OCI-LY3 (cell line): ENCODE data around the gene NAV2.

Experiments used
- H2AFZ ChIP-seq: fragments of 200-600, 300-600 bp; shearing (Covaris generic); 2 replicates; pipeline ENCODE4 v1.6.0; 2014; ENCODE audit warnings: antibody characterized with exemption, low read depth, low read length
- H3K27ac ChIP-seq: fragments of 200-600, 300-600 bp; sonication (generic); 2 replicates; pipeline ENCODE4 v1.5.1; 2014; ENCODE audit warnings: mild to moderate bottlenecking, low read length, moderate library complexity, mixed read lengths
- H3K27me3 ChIP-seq: fragments of 200-600, 300-600 bp; sonication (generic); 2 replicates; pipeline ENCODE4 v1.6.1; 2014; ENCODE audit warnings: low read depth, low read length, mixed read lengths
- H3K36me3 ChIP-seq: fragments of 200-600, 300-600 bp; sonication (generic); replicated peaks from 2 replicates; pipeline ENCODE3; 2014; ENCODE audit warnings: low read depth, low read length, mixed read lengths
- H3K4me1 ChIP-seq: fragments of 300-600, 200-600 bp; sonication (generic); 2 replicates; pipeline ENCODE4 v1.6.1; 2014; ENCODE audit warnings: low read length, mixed read lengths
- H3K4me2 ChIP-seq: fragments of 200-600, 300-600 bp; sonication (generic); 2 replicates; pipeline ENCODE4 v1.6.1; 2014; ENCODE audit warnings: low read length, mixed read lengths
- H3K4me3 ChIP-seq: fragments of 300-600, 200-600 bp; sonication (generic); 2 replicates; pipeline ENCODE4 v1.5.1; 2014; ENCODE audit warnings: antibody characterized with exemption, mild to moderate bottlenecking, low read length, moderate library complexity
- H3K79me2 ChIP-seq: fragments of 300-600, 200-600 bp; shearing (Covaris generic); 2 replicates; pipeline ENCODE4 v1.6.1; 2014; ENCODE audit warnings: mild to moderate bottlenecking, low read length, mixed read lengths
- H3K9ac ChIP-seq: fragments of 300-600, 200-600 bp; shearing (Covaris generic); 2 replicates; pipeline ENCODE4 v1.6.0; 2014; ENCODE audit warnings: mild to moderate bottlenecking, low read length, moderate library complexity
- H3K9me3 ChIP-seq: fragments of 200-600, 300-600 bp; shearing (Covaris generic); 2 replicates; pipeline ENCODE4 v1.6.1; 2014; ENCODE audit warnings: low read length, mixed read lengths; ENCODE audit not compliant: insufficient read depth
- H4K20me1 ChIP-seq: fragments of 200-600, 300-600 bp; sonication (generic); 2 replicates; pipeline ENCODE4 v1.6.1; 2016; ENCODE audit warnings: low read length, mixed read lengths; ENCODE audit not compliant: insufficient read depth
- EZH2phosphoT487 ChIP-seq: fragments of 200-600 bp; shearing (Covaris generic); IDR thresholded peaks from 2 replicates; pipeline ENCODE4 v1.6.1; 2018; ENCODE audit warnings: antibody characterized with exemption, mixed run types, low read depth
- TF ChIP-seq, protein P1 (sequence below): fragments of 200-600, 300-600 bp; sonication (generic); IDR thresholded peaks from 2 replicates; pipeline ENCODE4 v1.5.1; 2014; ENCODE audit warnings: antibody characterized with exemption, low read length, low read depth

Gene NAV2

GRCh38 chr11:19795082-19795481 is 82.4 kb downstream of the NAV2 start:
- TF ChIP-seq, protein P1, sequence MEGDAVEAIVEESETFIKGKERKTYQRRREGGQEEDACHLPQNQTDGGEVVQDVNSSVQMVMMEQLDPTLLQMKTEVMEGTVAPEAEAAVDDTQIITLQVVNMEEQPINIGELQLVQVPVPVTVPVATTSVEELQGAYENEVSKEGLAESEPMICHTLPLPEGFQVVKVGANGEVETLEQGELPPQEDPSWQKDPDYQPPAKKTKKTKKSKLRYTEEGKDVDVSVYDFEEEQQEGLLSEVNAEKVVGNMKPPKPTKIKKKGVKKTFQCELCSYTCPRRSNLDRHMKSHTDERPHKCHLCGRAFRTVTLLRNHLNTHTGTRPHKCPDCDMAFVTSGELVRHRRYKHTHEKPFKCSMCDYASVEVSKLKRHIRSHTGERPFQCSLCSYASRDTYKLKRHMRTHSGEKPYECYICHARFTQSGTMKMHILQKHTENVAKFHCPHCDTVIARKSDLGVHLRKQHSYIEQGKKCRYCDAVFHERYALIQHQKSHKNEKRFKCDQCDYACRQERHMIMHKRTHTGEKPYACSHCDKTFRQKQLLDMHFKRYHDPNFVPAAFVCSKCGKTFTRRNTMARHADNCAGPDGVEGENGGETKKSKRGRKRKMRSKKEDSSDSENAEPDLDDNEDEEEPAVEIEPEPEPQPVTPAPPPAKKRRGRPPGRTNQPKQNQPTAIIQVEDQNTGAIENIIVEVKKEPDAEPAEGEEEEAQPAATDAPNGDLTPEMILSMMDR = no peak
- TF ChIP-seq EZH2phosphoT487 = no peak
- no peaks in the 10 kb centered on the region for H4K20me1 ChIP-seq
- H3K9me3 ChIP-seq = no peaks in the 10 kb centered on the region
- H3K4me1 ChIP-seq = no peaks in the 10 kb centered on the region
- H3K36me3 ChIP-seq = no peaks in the 10 kb centered on the region
- H3K79me2 ChIP-seq = no peaks in the 10 kb centered on the region
- no peak overlapping the region for H3K9ac ChIP-seq
- no peak overlapping the region for H3K27ac ChIP-seq
- H3K4me3 ChIP-seq = no peak overlapping the region
- H2AFZ ChIP-seq = no peak overlapping the region
- no peak overlapping the region for H3K4me2 ChIP-seq
- H3K27me3 ChIP-seq = peaks cover 29% of the 10 kb centered on the region

DNA sequence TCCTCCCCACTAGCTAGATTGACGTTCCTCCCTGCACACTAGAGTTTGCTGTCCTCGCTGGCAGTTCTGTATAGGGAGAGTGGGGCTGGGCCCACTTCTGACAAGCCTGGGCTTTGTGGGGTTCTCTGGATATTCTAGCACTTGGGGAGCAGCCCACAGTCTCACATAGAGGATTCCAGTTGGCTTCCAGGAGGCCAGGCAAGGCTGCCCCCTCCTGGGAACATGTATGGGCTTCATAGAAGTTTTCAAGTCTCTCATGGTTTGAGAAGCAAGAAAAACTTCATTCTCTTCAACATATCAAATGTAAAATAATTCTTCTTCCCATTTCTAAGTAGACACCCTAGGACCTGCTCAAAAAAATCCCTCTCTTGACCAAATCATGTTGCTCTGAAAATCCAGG is 87.5 kb downstream of the NAV2 start:
- no peaks in the 10 kb centered on the region for H3K79me2 ChIP-seq
- no peak overlapping the region for H3K9ac ChIP-seq
- TF ChIP-seq EZH2phosphoT487 = no peak
- TF ChIP-seq, protein P1 = peak; percentile 41; the same call in 1 of the 2 replicates
- H3K4me3 ChIP-seq = no peak overlapping the region
- no peaks in the 10 kb centered on the region for H3K4me1 ChIP-seq
- H3K4me2 ChIP-seq = no peak overlapping the region
- H3K36me3 ChIP-seq = no peaks in the 10 kb centered on the region
- H2AFZ ChIP-seq = no peak overlapping the region
- no peaks in the 10 kb centered on the region for H3K9me3 ChIP-seq
- H4K20me1 ChIP-seq = no peaks in the 10 kb centered on the region
- peaks cover 23% of the 10 kb centered on the region for H3K27me3 ChIP-seq
- no peak overlapping the region for H3K27ac ChIP-seq

DNA sequence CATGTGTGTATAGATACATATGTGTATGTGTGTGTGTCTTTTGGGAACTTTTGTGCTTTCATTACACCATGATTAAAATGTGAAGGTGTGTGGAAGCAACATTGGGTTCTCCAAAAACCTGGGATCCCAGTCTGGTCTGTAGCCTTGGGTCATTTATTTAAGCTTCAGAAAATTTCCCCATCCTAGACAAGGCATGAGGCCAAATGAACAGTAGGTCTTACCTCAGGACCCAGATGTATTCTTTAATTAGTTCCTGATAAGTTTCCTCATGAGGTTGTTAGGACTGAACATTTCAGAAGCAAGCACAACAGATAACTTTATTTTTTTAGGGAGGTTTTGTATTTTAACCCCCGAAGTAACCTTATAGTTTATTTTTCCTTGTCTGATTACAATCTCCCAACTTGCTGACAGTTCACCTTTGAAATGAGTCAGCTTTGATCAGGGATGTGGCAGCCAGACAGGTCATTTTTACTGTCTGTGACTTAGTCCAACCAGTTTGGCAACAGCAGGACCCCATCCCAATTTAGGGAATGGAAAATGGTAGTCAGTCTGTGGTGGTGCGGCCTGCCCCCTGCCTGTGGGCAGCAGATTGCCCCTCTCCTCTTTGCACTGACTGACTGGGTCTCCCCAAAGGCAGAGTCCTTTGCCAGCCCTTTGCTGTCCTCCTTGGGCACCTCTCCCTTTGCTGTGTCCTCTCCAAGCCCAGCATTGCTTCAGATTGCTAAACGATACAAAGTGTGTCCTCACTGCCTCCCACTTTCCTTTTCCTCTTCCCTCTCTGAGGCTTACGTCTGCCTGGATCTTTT is 88.3 kb downstream of the NAV2 start:
- H3K79me2 ChIP-seq = no peaks in the 10 kb centered on the region
- H3K9ac ChIP-seq = no peak overlapping the region
- H3K4me2 ChIP-seq = no peak overlapping the region
- no peaks in the 10 kb centered on the region for H3K4me1 ChIP-seq
- no peaks in the 10 kb centered on the region for H3K36me3 ChIP-seq
- no peaks in the 10 kb centered on the region for H4K20me1 ChIP-seq
- H3K27ac ChIP-seq = no peak overlapping the region
- peaks cover 17% of the 10 kb centered on the region; the same call in 1 of the 2 replicates for H3K27me3 ChIP-seq
- no peak overlapping the region for H3K4me3 ChIP-seq
- H2AFZ ChIP-seq = no peak overlapping the region
- no peaks in the 10 kb centered on the region for H3K9me3 ChIP-seq
- TF ChIP-seq, protein P1 = no peak
- no peak for TF ChIP-seq EZH2phosphoT487

GRCh38 chr11:19802773-19803293 is 90.2 kb downstream of the NAV2 start:
- Histone ChIP-seq H3K9ac (no peak overlapping the region), H2AFZ (no peak overlapping the region), H3K27ac (no peak overlapping the region), H3K36me3 (no peaks in the 10 kb centered on the region), H3K9me3 (no peaks in the 10 kb centered on the region), H3K4me1 (no peaks in the 10 kb centered on the region), H3K79me2 (no peaks in the 10 kb centered on the region), H4K20me1 (no peaks in the 10 kb centered on the region), H3K4me2 (no peak overlapping the region), H3K4me3 (no peak overlapping the region), H3K27me3 (0 out of 2 replicates have a peak, but pooled peaks cover 10% of the 10 kb centered on the region)
- no peak for TF ChIP-seq EZH2phosphoT487
- TF ChIP-seq, protein P1 = no peak
